GM19099 (cell line): Measurements from ENCODE around the gene LEAP2.

Experiments used
- POLR2A ChIP-seq: IDR thresholded peaks from 3 replicates; pipeline ENCODE4 v1.6.1; 2011; ENCODE audit warnings: low read depth; ENCODE audit not compliant: insufficient read length; ENCODE audit errors: extremely low read depth

Gene LEAP2

GRCh38 chr5:132873119-132873929, at the start of gene LEAP2:
LEAP2 (plus strand) TSS chr5:132873668; CDS start chr5:132873695, 27 bp downstream.
- TF ChIP-seq POLR2A: no peak

GRCh38 chr5:132824426-132824825, 49.0 kb upstream of the LEAP2 start:
- no peak for TF ChIP-seq POLR2A

- TF ChIP-seq POLR2A: no peak
Measured at GRCh38 chr5:132825033-132825833, 48.2 kb upstream of the LEAP2 start.

GRCh38 chr5:132825834-132826391, 47.6 kb upstream of the LEAP2 start:
- TF ChIP-seq POLR2A: no peak

GRCh38 chr5:132826424-132827082, 46.9 kb upstream of the LEAP2 start:
- no peak for TF ChIP-seq POLR2A

- TF ChIP-seq POLR2A: no peak
Measured at GRCh38 chr5:132827943-132828673, 45.4 kb upstream of the LEAP2 start.

GRCh38 chr5:132828846-132829494, 44.5 kb upstream of the LEAP2 start:
- no peak for TF ChIP-seq POLR2A

GRCh38 chr5:132829742-132830435, 43.6 kb upstream of the LEAP2 start:
- peak; percentile 2 for TF ChIP-seq POLR2A

- TF ChIP-seq POLR2A: peak; percentile 51
Measured at GRCh38 chr5:132830436-132831094, 42.9 kb upstream of the LEAP2 start, which contains the start of gene SHROOM1. SHROOM1 (minus strand) TSS chr5:132830647; CDS start chr5:132826140, 4,507 bp downstream.

- no peak for TF ChIP-seq POLR2A
Measured at GRCh38 chr5:132831095-132831860, 42.2 kb upstream of the LEAP2 start.

GRCh38 chr5:132832612-132833011, 40.9 kb upstream of the LEAP2 start:
- no peak for TF ChIP-seq POLR2A

- TF ChIP-seq POLR2A: no peak
Measured at GRCh38 chr5:132834057-132834456, 39.4 kb upstream of the LEAP2 start.
